Measurements from ENCODE around the gene NFU1. TPM values are rescaled to one million over a fixed set of nuclear protein-coding genes. Genes with fewer than 3 reads are reported as not detected.
"Not testable (repeated sequence)": the region's sequence is repeated elsewhere in the genome, so short reads cannot be mapped to it uniquely, and the experiment has no call there.

Gene NFU1
- total and polyA plus RNA-seq, 2 of the 4 experiments (the other 2 are of a cell fraction), result 24.0 to 32.4 TPM

DNA sequence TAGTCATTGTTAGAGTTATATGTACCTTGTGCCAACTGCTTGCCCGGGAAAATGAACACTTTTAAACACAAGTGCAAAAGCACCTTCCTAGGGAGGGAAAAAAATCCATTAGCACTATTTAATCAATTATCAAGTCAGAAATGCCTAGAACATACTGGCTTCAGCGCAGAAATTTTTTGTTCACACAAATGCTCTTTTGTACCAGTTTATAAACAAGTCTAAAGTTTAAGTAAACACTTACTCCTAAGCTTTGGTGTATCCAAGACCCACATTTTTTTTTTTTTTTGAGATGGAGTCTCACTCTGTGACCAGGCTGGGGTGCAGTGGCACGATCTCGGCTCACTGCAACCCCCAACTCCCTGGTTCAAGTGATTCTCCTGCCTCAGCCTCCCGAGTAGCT, 80.8 kb downstream of the NFU1 start:
- Histone ChIP-seq H2BK5ac (ENCODE audit: low read depth, low read length, poor library complexity, severe bottlenecking) (no peak overlapping the region), H3K18ac (ENCODE audit: low read depth, low read length) (no peak overlapping the region), H3K23ac (ENCODE audit: low read depth, low read length) (no peak overlapping the region), H2AFZ (replicated peaks; ENCODE audit: low read length, poor library complexity) (no peak overlapping the region), H3K27me3 (ENCODE audit: control insufficient read depth, insufficient read depth, low read length) (no peaks in the 10 kb centered on the region), H3K9me3 (ENCODE audit: control insufficient read depth, insufficient read depth, low read length) (no peaks in the 10 kb centered on the region), H3K36me3 (ENCODE audit: control insufficient read depth, insufficient read depth, low read length) (peaks cover 47% of the 10 kb centered on the region), H4K20me1 (ENCODE audit: insufficient read depth, low read length) (peaks cover 17% of the 10 kb centered on the region; the same call in 1 of the 2 replicates), H4K5ac (ENCODE audit: low read depth, low read length) (no peak overlapping the region), H3K4ac (ENCODE audit: low read depth, low read length) (no peak overlapping the region), H3K27ac (ENCODE audit: insufficient read depth, low read length) (no peak overlapping the region), H3K9ac (ENCODE audit: low read depth, low read length) (no peak overlapping the region; the same call in 1 of the 2 replicates), H3K9me1 (ENCODE audit: insufficient read depth, low read length) (peaks cover 5% of the 10 kb centered on the region), H3K4me3 (ENCODE audit: insufficient read depth, low read depth, low read length) (no peak overlapping the region), H3K4me2 (ENCODE audit: low read depth, low read length) (no peak overlapping the region), H4K8ac (ENCODE audit: low read depth in 2 of 2, low read length in 2 of 2) (no peak overlapping the region), H3K79me1 (ENCODE audit: low read depth in 1 of 2, low read length in 2 of 2) (peaks cover 19 to 31% of the 10 kb centered on the region in 2 experiments), H2BK120ac (ENCODE audit: low read depth, low read length) (no peak overlapping the region), H2AK9ac (replicated peaks; ENCODE audit: low read depth, low read length, poor library complexity) (no peak overlapping the region), H3K14ac (replicated peaks; ENCODE audit: low read depth, low read length) (no peak overlapping the region), H4K91ac (ENCODE audit: insufficient read depth, low read depth, low read length) (no peak overlapping the region), H2BK15ac (ENCODE audit: low read depth, low read length) (no peak overlapping the region), H3K4me1 (ENCODE audit: control insufficient read depth, insufficient read depth, low read length) (peaks cover 3% of the 10 kb centered on the region; the same call in 1 of the 2 replicates), H2BK20ac (ENCODE audit: low read depth, low read length) (no peak overlapping the region), H2AK5ac (ENCODE audit: low read depth, low read length) (no peak overlapping the region), H3K56ac (ENCODE audit: extremely low read depth, insufficient read depth, low read length) (no peak overlapping the region)
- ChIA-PET POLR2A (ENCODE audit: unreplicated experiment) (no interaction called here), CTCF (interaction anchor here (0.5 to 0.7 kb wide), 3 partner anchors 10 to 393 kb away, joined by 3 to 4 read pairs (median 3); no protein-coding TSS in a partner anchor)
- DNase-seq, result no peak
- WGBS, 2 experiments (ENCODE audit: extremely low coverage in 2 of 2, insufficient read length in 1 of 2), result no CpG with 5 or more reads among the region's 5 CpGs
- no peak for ATAC-seq (ENCODE audit: low read depth)
- in situ Hi-C loops (cut with MboI; ENCODE audit: low sequenced_read_pairs) (no loop called here), intact Hi-C loops (cut with micrococcal nuclease) (no loop called here), dilution Hi-C loops (cut with HindIII; ENCODE audit: low sequenced_read_pairs, unreplicated experiment) (no loop called here)
- BruUV-seq (replicated peaks), result no TSS peak
- TF ChIP-seq FOS (IDR thresholded peaks at IDR 0.05; ENCODE audit: low read depth, low read length), result no peak
- TF ChIP-seq, protein P1, sequence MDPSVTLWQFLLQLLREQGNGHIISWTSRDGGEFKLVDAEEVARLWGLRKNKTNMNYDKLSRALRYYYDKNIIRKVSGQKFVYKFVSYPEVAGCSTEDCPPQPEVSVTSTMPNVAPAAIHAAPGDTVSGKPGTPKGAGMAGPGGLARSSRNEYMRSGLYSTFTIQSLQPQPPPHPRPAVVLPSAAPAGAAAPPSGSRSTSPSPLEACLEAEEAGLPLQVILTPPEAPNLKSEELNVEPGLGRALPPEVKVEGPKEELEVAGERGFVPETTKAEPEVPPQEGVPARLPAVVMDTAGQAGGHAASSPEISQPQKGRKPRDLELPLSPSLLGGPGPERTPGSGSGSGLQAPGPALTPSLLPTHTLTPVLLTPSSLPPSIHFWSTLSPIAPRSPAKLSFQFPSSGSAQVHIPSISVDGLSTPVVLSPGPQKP (IDR thresholded peaks at IDR 0.05; ENCODE audit: borderline replicate concordance, low read depth, low read length), result no peak
- TF ChIP-seq MXI1 (IDR thresholded peaks at IDR 0.05; ENCODE audit: borderline replicate concordance, low read depth, low read length), result no peak
- TF ChIP-seq POLR2A (IDR thresholded peaks at IDR 0.05; ENCODE audit: low read depth, low read length), result no peak
- no peak for TF ChIP-seq CHD1 (IDR thresholded peaks at IDR 0.05; ENCODE audit: low read depth, low read length)
- TF ChIP-seq, protein P2, sequence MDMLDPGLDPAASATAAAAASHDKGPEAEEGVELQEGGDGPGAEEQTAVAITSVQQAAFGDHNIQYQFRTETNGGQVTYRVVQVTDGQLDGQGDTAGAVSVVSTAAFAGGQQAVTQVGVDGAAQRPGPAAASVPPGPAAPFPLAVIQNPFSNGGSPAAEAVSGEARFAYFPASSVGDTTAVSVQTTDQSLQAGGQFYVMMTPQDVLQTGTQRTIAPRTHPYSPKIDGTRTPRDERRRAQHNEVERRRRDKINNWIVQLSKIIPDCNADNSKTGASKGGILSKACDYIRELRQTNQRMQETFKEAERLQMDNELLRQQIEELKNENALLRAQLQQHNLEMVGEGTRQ (IDR thresholded peaks at IDR 0.05; ENCODE audit: low read depth, low read length), result no peak

DNA sequence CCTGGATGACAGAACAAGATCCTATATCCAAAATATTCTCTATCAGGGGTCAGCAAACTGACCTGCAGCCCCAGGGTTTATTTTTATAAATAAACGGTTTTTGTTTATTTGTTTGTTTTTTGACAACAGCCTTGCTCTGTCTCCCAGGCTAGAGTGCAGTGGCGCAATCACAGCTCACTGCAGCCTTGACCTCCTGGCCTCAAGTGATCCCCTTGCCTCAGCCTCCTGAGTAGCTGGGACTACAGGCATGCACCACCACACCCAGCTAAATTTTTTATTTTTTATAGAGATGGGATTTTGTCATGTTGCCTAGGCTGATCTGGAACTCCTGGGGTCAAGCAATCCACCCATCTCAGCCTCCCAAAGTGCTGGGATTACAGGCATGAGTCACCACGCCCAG, 82.3 kb downstream of the NFU1 start:
- BruUV-seq (replicated peaks); H3K27ac ChIP-seq (ENCODE audit: insufficient read depth, low read length); H3K27me3 ChIP-seq (ENCODE audit: control insufficient read depth, insufficient read depth, low read length); H3K4ac ChIP-seq (ENCODE audit: low read depth, low read length); dilution Hi-C loops (cut with HindIII; ENCODE audit: low sequenced_read_pairs, unreplicated experiment); H2AFZ ChIP-seq (replicated peaks; ENCODE audit: low read length, poor library complexity); H2BK15ac ChIP-seq (ENCODE audit: low read depth, low read length); H3K18ac ChIP-seq (ENCODE audit: low read depth, low read length); H4K8ac ChIP-seq (ENCODE audit: low read depth in 2 of 2, low read length in 2 of 2); H4K91ac ChIP-seq (ENCODE audit: insufficient read depth, low read depth, low read length); H3K4me1 ChIP-seq (ENCODE audit: control insufficient read depth, insufficient read depth, low read length); in situ Hi-C loops (cut with MboI; ENCODE audit: low sequenced_read_pairs); POLR2A ChIA-PET (ENCODE audit: unreplicated experiment); H3K9me3 ChIP-seq (ENCODE audit: control insufficient read depth, insufficient read depth, low read length); H3K9me1 ChIP-seq (ENCODE audit: insufficient read depth, low read length); H2AK9ac ChIP-seq (replicated peaks; ENCODE audit: low read depth, low read length, poor library complexity); intact Hi-C loops (cut with micrococcal nuclease); H3K14ac ChIP-seq (replicated peaks; ENCODE audit: low read depth, low read length); H4K5ac ChIP-seq (ENCODE audit: low read depth, low read length); H3K4me2 ChIP-seq (ENCODE audit: low read depth, low read length); H3K23ac ChIP-seq (ENCODE audit: low read depth, low read length); H2BK20ac ChIP-seq (ENCODE audit: low read depth, low read length); H2BK120ac ChIP-seq (ENCODE audit: low read depth, low read length); H2BK5ac ChIP-seq (ENCODE audit: low read depth, low read length, poor library complexity, severe bottlenecking); H2AK5ac ChIP-seq (ENCODE audit: low read depth, low read length); DNase-seq; H3K56ac ChIP-seq (ENCODE audit: extremely low read depth, insufficient read depth, low read length); H3K4me3 ChIP-seq (ENCODE audit: insufficient read depth, low read depth, low read length); H3K9ac ChIP-seq (ENCODE audit: low read depth, low read length); ATAC-seq (ENCODE audit: low read depth): not testable (repeated sequence)
- CTCF ChIA-PET, result interaction anchor here (0.6 kb wide), 1 partner anchor 10 kb away, joined by 3 read pairs; no protein-coding TSS in a partner anchor
- WGBS, 2 experiments (ENCODE audit: extremely low coverage in 2 of 2, insufficient read length in 1 of 2), result no CpG with 5 or more reads among the region's 3 CpGs
- Histone ChIP-seq H3K36me3 (ENCODE audit: control insufficient read depth, insufficient read depth, low read length) (peaks cover 40% of the 10 kb centered on the region), H4K20me1 (ENCODE audit: insufficient read depth, low read length) (peaks cover 16% of the 10 kb centered on the region; the same call in 1 of the 2 replicates), H3K79me1 (ENCODE audit: low read depth in 1 of 2, low read length in 2 of 2) (peaks cover 11 to 32% of the 10 kb centered on the region in 2 experiments; a peak in 3 of 4 replicates)
